ENCODE measurements around the gene SHB.

DNA sequence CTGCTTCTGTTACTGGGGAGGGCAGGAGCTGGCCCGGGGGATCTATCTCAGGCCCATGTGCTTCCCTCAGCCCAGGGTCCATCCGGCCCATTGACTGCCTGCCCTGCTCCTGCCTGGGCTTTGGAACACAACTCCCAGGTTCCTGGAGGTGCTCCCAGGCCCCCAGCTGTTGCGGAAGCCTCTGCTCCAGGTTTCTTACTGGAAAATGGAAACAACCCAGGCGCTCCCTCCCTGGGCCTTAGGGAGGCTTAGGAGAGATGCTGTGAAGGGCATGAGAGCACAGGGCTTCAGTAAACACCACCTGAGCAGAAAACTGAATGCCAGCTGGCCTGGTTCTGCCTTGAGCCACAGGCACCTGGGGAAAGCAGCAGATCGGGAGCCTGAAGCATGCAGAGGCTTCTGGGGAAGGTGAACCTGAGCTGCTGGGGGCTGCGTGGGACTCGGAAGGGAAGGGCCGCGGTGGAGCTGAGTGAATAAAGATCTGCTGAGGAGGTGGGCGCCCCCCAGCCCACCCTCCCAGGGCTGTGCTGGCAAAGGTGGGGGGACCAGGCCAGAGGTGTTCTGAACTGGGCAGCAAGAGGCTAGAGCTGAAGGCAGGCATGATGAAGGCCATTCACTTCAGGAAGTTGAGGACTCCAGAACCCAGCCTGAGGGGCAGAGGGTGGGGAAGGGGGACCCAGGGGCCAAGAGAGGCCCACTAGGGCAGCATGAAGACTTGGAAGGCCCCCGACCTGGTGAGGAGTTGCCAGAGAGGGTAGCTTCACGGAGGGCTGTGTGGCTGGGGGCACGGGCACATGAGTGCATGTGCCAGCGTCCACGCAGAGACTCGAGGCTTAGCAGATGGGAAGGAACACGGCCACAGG is 64.8 kb downstream of the SHB start:
- TF ChIP-seq EP300 (IDR thresholded peaks at IDR 0.05; ENCODE audit: low read depth in 2 of 2, low read length in 2 of 2) (no peak), EP300 (CRISPR knock-in tag; IDR thresholded peaks at IDR 0.05; ENCODE audit: borderline replicate concordance) (no peak), MAFG (CRISPR knock-in tag; IDR thresholded peaks at IDR 0.05) (no peak), PCBP2 (optimal IDR thresholded peaks at IDR 0.05; ENCODE audit: low read depth, low read length, poor library complexity, severe bottlenecking) (no peak), TEAD2 (CRISPR knock-in tag; IDR thresholded peaks at IDR 0.05) (no peak), XRCC5 (optimal IDR thresholded peaks at IDR 0.05; ENCODE audit: low read length) (no peak), FOXM1 (CRISPR knock-in tag; IDR thresholded peaks at IDR 0.05) (no peak), POLR2A (IDR thresholded peaks at IDR 0.05; ENCODE audit: insufficient read depth in 1 of 2, low read depth in 2 of 2, low read length in 2 of 2) (no peak), ZFP37 (CRISPR knock-in tag; IDR thresholded peaks at IDR 0.05; ENCODE audit: borderline replicate concordance) (no peak)

Data from HepG2 (cell line).